ENCODE results near the gene RBSN.
A peak's percentile ranks its signal among the peaks of the same experiment; 100 is the strongest.

The RBSN gene

GRCh38 chr3:15099364-15100098, 583 bp upstream of the RBSN start:
- DNase-seq, result peak in 1 of 5 experiments; percentile 54

- DNase-seq, result peak in 2 of 5 experiments; percentile 44 to 78
Measured at GRCh38 chr3:15097891-15098290, 1.1 kb downstream of the RBSN start.

GRCh38 chr3:15096046-15096445, 2.9 kb downstream of the RBSN start:
- no peak for DNase-seq

GRCh38 chr3:15094187-15094875, 4.6 kb downstream of the RBSN start:
- DNase-seq, result no peak

- no peak for DNase-seq
Measured at GRCh38 chr3:15092686-15093085, 6.3 kb downstream of the RBSN start.

- no peak for DNase-seq
Measured at GRCh38 chr3:15091575-15091974, 7.4 kb downstream of the RBSN start.

- DNase-seq, result no peak
Measured at GRCh38 chr3:15089201-15089600, 9.7 kb downstream of the RBSN start.

- no peak for DNase-seq
Measured at GRCh38 chr3:15086699-15087098, 12.2 kb downstream of the RBSN start.

- no peak for DNase-seq
Measured at GRCh38 chr3:15086263-15086662, 12.7 kb downstream of the RBSN start.

- no peak for DNase-seq
Measured at GRCh38 chr3:15083252-15083651, 15.7 kb downstream of the RBSN start.

- no peak for DNase-seq
Measured at GRCh38 chr3:15081960-15082664, 16.8 kb downstream of the RBSN start.

- no peak for DNase-seq
Measured at GRCh38 chr3:15079091-15079490, 19.9 kb downstream of the RBSN start.

- DNase-seq, result no peak
Measured at GRCh38 chr3:15074500-15074899, 24.4 kb downstream of the RBSN start.

GRCh38 chr3:15071699-15072098, 27.2 kb downstream of the RBSN start:
- DNase-seq, result no peak

GRCh38 chr3:15069441-15069840, 29.5 kb downstream of the RBSN start:
- no peak for DNase-seq

- DNase-seq, result no peak
Measured at GRCh38 chr3:15066467-15066866, 32.5 kb downstream of the RBSN start.

GRCh38 chr3:15065550-15066007, 33.4 kb downstream of the RBSN start:
- DNase-seq, result no peak

GRCh38 chr3:15064835-15065549, 34.0 kb downstream of the RBSN start, which contains the start of gene MRPS25:
MRPS25 (minus strand) TSS chr3:15065315; CDS start chr3:15065194, 121 bp downstream.
- peak; percentile 79 to 95 (median 84) for DNase-seq

- DNase-seq, result peak in 1 of 5 experiments; percentile 39
Measured at GRCh38 chr3:15064299-15064834, 34.6 kb downstream of the RBSN start.

- DNase-seq, result no peak
Measured at GRCh38 chr3:15063656-15064286, 35.2 kb downstream of the RBSN start.

GRCh38 chr3:15063238-15063637, 35.7 kb downstream of the RBSN start:
- DNase-seq, result no peak

GRCh38 chr3:15060029-15060428, 38.9 kb downstream of the RBSN start:
- no peak for DNase-seq
